DOHH2 (cell line): ENCODE data around the gene MYOZ3.

Experiments
- CTCF ChIP-seq: fragments of 200-600 bp; sonication (generic); IDR thresholded peaks from one replicate; pipeline ENCODE4 v1.5.1; 2014; ENCODE audit warnings: antibody characterized with exemption, mild to moderate bottlenecking, low read depth, low read length; ENCODE audit not compliant: poor library complexity, severe bottlenecking
- EZH2phosphoT487 ChIP-seq: fragments of 200-600 bp; sonication (generic); IDR thresholded peaks from 2 replicates; pipeline ENCODE4 v1.6.1; 2017; ENCODE audit warnings: borderline replicate concordance, mild to moderate bottlenecking, antibody characterized with exemption, low read length, moderate library complexity, mixed read lengths

GRCh38 chr5:150644058-150644457 is 17.0 kb upstream of the MYOZ3 start:
- TF ChIP-seq EZH2phosphoT487, result no peak
- TF ChIP-seq CTCF, result no peak
